Right renal pelvis (tissue), 4 donors: ENCODE results near the gene TEKTIP1. TPM values are rescaled to one million over a fixed set of nuclear protein-coding genes. Genes with fewer than 3 reads are reported as not detected.
"Not testable (repeated sequence)": the region's sequence is repeated elsewhere in the genome, so short reads cannot be mapped to it uniquely, and the experiment has no call there.

Source experiments
- DNase-seq, 4 donors: peaks; one replicate each; pipeline ENCODE4 v3.0.0-alpha.2; 2013; ENCODE audit warnings: low read depth in 4 of 4, low spot score in 3 of 4, missing footprints in 1 of 4
- polyA plus RNA-seq, 4 donors: library from polyadenylated mRNA; unstranded; fragments of 120-200 nt; gene quantifications; one replicate each; pipeline ENCODE4 v1.2.1, GENCODE V29; 2013; ENCODE audit not compliant: insufficient read length in 4 of 4

Gene TEKTIP1
- polyA plus RNA-seq, 4 donors: 3.4 to 7.1 (median 4.8) TPM

DNA sequence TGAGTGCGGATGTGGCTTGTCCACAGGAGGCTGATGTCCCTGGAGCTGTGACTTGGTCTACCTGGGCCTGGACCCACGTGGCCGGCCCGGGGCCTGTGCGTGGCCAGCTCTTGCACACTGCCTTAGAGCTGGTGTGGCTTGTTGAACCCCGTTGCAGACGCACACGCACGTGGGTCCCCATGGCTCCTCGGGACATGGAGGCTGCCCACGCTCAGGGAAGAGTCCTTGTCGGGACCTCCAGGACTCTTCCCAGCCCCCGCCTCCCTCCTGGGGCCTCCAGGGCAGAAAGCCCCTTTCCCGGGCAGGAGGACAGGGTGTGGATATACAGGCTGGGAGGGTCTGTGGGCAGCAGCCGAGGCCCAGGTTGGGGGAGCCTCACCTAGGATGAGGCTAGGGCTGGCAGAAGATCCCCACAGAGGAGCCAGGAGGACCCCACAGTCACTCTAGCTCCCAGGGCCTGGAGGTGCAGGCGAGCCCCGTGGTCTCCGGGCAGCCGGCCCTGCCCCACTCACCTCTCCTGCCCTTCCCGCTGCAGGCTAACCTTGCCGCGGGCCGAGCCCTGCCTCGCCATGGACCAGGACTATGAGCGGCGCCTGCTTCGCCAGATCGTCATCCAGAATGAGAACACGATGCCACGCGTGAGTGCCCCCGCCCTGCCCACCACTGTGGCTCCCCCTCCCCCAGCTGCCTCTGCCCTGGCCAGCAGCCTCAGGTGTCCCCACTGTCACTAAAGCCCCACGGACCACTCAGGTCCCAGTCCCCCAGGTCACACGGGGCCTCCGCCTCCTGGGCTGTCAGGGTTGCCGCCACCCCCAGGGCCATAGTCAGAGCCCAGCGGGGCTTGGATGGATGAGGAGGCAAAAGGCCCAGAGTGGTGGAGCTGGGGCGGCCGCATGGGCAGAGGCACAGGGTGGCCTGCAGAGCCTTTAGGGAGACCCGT is 16.3 kb upstream of the TEKTIP1 start:
- no peak for DNase-seq

DNA sequence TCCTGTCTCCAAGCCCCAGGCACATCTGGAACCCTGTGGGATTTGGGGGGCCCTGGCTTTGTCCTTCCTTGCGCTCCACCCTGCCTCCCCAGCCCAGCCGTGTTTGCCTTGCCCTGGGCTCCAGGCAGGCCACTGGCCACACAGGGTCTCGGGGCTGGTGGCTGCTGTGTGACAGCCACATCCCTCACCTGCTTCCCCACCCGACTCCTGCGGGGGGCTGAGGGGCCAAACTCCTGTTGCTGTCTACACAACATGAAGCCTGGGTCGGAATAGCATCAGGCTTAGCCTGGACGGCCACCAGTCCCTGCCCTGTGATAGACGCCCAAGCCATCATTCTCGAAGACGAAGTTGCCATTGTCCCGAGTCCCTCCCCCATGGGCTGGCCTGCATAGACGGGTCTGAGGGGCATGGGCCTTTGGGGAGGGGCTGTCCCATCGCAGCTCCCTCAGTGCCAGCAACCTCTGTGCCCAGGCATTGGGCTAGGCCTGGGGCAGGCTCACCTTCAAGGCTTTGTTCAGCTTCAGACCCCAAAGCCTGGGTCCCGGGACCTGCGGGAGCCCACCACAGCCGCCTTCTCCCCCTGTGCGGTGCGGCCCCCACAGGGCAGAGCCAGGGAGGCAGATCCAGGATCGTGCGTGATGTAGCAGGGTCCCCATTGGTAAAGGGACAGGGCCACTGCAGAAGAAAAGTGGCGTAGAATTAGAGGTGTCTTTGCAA is 15.5 kb upstream of the TEKTIP1 start:
- no peak for DNase-seq

GRCh38 chr19:3524078-3524842 is 14.7 kb upstream of the TEKTIP1 start:
- DNase-seq: no peak

DNA sequence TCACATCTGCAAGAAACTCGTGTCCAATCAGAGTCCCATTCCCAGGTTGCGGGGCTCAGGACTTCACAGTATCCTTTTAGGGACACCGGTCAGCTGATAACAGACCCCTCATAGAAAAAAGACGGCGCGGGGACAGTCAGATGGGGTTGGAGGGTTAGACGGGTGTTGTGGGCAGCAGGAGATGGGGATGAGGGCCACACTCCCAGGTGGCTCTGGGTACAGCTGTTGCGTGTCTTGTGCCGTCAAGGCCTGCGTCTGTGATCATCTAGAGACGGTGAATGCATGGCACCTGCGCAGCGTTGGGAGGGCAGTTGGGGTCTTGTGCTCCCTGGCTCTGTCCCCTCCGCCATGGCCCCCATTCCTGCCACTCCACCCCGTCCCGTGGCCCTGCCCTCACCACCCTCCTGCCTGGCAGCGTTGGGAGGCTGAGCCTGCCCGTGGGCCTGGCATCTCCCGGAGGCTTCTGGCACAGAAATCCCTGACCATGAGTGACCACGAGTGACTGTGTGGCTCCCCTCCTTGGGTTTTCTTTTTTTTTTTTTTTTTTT is 14.0 kb upstream of the TEKTIP1 start:
- no peak for DNase-seq

GRCh38 chr19:3526507-3527237 is 12.3 kb upstream of the TEKTIP1 start:
- DNase-seq: no peak

- DNase-seq: no peak
These were observed 11.6 kb upstream of the TEKTIP1 start for GRCh38 chr19:3527238-3527910.

DNA sequence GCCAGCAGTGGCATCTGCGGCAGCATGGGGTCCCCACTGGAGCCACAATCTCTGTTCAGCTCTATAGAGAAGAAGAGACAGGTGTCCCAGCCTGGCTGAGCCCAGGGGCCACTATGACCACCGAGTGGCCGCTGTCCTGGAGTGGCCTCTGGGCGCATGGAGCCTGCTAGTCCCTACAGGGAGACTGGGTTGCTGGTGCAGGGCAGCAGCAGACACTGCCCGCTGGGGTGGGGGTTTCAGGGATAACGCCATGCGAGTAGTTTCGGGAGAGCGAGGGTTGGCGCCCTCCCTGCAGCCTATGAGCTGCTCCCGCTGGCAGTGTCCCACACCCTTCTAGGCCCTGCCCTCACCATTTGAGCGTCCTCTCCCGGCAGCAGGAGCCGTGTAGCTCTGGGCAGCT is 10.9 kb upstream of the TEKTIP1 start:
- no peak for DNase-seq

DNA sequence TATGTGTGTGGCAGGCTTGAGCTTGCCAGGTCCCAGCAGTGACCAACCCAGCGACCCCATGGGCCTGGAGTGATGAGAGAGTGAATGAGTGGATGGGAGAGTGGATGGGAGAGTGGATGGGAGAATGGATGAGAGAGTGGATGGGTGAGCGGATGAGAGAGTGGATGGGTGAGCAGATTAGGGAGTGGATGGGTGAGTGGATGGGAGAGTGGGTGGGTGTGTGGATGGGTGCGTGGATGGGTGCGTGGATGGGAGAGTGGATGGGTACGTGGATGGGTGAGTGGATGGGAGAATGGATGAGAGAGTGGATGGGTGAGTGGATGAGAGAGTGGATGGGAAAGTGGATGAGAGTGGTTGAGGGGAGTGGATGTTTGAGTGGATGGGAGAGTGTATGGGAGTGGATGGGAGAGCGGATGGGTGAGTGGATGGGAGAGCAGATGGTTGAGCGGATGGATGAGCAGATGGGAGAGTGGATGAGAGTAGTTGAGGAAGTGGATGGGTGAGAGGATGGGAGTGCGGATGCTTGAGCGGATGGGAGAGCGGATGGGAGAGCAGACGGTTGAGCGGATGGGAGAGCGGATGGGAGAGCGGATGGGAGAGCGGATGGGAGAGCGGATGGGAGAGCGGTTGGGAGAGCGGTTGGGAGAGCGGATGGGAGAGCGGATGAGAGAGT is 10.3 kb upstream of the TEKTIP1 start:
- DNase-seq: no peak

GRCh38 chr19:3529299-3529698 is 9.7 kb upstream of the TEKTIP1 start:
- DNase-seq: not testable (repeated sequence)

DNA sequence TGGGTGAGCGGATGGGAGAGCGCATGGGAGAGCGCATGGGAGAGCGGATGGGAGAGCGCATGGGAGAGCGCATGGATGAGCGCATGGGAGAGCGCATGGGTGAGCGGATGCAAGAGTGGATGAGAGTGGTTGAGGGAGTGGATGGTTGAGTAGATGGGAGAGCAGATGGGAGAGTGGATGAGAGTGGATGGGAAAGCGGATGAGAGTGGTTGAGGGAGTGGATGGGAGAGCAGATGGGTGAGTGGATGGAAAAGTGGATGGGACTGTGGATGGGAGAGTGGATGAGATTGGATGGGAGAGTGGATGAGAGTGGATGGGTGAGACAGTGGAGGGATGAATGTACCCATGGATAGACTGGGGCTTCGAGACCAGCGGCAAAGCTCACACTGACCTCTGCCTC is 8.6 kb upstream of the TEKTIP1 start:
- no peak for DNase-seq

DNA sequence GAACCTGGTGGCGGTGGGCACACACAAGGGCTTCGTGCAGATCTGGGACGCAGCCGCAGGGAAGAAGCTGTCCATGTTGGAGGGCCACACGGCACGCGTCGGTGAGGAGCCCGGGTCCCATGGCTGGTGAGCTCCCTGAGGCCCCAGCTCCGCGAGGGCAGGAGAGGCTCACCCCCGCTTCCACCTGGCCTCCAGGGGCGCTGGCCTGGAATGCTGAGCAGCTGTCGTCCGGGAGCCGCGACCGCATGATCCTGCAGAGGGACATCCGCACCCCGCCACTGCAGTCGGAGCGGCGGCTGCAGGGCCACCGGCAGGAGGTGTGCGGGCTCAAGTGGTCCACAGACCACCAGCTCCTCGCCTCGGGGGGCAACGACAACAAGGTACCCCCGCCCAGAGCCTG is 7.3 kb upstream of the TEKTIP1 start:
- no peak for DNase-seq

DNA sequence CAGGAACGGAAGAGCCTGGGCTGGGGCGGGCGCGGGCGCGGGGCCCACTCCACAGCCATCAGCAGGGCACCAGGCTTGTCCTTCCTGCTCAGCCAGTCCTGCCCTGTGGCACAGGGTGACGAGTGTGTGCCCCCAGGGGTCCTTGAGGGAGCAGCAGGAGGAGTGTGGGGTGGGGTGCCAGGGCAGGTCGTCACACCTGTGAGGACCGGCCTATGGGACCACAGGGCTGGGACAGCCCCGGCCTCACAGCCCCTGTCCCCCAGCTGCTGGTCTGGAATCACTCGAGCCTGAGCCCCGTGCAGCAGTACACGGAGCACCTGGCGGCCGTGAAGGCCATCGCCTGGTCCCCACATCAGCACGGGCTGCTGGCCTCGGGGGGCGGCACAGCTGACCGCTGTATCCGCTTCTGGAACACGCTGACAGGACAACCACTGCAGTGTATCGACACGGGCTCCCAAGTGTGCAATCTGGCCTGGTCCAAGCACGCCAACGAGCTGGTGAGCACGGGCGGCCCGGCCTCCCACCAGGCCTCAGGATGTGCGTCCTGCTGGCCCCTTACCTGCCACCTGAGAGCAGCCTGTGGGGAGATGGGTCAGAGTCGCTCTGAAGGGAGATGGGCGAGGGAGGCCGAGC is 6.7 kb upstream of the TEKTIP1 start:
- no peak for DNase-seq

- DNase-seq: no peak
These were observed 5.9 kb upstream of the TEKTIP1 start for GRCh38 chr19:3533033-3533432.

GRCh38 chr19:3533563-3534216 is 5.3 kb upstream of the TEKTIP1 start:
- no peak for DNase-seq

DNA sequence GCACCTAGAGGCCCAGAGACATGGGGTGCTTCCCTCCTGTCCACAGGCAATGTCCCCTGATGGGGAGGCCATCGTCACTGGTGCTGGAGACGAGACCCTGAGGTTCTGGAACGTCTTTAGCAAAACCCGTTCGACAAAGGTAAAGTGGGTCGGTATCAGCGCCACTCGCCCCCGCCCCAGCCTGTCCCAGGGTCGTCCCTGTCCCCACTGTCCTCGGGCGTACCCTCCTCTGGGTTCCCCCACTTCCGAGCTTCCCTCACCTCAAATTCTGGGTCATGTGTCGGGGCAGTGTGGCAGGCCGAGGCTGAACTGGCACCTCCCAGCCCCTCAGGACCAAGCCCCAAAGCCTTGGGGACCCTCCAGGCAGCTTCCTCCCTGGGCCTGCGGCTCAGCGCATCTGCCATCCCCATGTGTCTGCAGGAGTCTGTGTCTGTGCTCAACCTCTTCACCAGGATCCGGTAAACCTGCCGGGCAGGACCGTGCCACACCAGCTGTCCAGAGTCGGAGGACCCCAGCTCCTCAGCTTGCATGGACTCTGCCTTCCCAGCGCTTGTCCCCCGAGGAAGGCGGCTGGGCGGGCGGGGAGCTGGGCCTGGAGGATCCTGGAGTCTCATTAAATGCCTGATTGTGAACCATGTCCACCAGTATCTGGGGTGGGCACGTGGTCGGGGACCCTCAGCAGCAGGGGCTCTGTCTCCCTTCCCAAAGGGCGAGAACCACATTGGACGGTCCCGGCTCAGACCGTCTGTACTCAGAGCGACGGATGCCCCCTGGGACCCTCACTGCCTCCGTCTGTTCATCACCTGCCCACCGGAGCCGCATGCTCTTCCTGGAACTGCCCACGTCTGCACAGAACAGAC is 4.4 kb upstream of the TEKTIP1 start:
- no peak for DNase-seq

DNA sequence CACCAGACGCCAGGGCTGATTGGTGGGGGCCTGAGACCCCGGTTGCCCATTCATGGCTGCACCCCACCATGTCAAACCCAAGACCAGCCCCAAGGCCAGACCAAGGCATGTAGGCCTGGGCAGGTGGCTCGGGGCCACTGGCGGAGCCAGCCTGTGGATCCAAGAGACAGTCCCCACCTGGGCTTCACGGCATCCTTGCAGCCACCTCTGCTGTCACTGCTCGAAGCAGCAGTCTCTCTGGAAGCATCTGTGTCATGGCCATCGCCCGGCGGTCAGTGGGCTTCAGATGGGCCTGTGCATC is 3.8 kb upstream of the TEKTIP1 start:
- DNase-seq: no peak

DNA sequence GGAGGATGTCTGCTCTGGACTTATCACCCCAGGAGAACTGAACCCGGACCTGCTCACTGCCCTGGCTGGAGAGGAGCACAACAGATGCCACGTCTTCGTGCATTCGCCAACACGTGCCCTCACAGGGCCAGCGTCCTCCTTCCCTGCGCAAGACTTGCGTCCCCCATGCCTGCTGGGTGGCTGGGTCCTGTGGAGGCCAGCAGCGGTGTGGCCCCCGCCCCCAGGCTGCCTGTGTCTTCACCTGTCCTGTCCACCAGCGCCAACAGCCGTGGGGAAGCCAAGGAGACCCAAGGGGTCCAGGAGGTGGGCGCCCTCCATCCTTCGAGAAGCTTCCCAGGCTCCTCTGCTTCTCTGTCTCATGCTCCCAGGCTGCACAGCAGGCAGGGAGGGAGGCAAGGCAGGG is 3.4 kb upstream of the TEKTIP1 start:
- no peak for DNase-seq
